OCI-LY7 (cell line): ENCODE data around the gene BAX. TPM values are rescaled to one million over a fixed set of nuclear protein-coding genes. Genes with fewer than 3 reads are reported as not detected.

Experiments
- BruUV-seq: library from RNA; stranded (reverse); fragments of 400-500 nt; replicated peaks from 2 replicates; lab custom pipeline; 2021; lab: Mats Ljungman, UMichigan
- CTCF ChIA-PET: fragments of 300-600 bp; sonication (Branson Sonifier 250); formaldehyde crosslinking; loops from one replicate; lab custom pipeline; 2022; ENCODE audit warnings: antibody characterized with exemption; ENCODE audit not compliant: unreplicated experiment; lab: Charles Lee
- POLR2A ChIA-PET: fragments of 300-600 bp; sonication (Branson Sonifier 250); formaldehyde crosslinking; loops from one replicate; lab custom pipeline; 2022; ENCODE audit warnings: antibody characterized with exemption; lab: Charles Lee
- DNase-seq: peaks from one replicate; pipeline ENCODE4 v3.0.0-alpha.2; 2015; ENCODE audit warnings: low spot score
- H2AFZ ChIP-seq: fragments of 200-600 bp; sonication (generic), shearing (Covaris generic); 2 replicates; pipeline ENCODE4 v1.6.1; 2014; ENCODE audit warnings: mild to moderate bottlenecking, antibody characterized with exemption, low read length, moderate library complexity
- H3K27ac ChIP-seq: fragments of 200-600 bp; sonication (generic); 2 replicates; pipeline ENCODE4 v1.5.1; 2014; ENCODE audit warnings: mixed run types, low read depth, mild to moderate bottlenecking, moderate library complexity, low read length, inconsistent platforms; ENCODE audit not compliant: poor library complexity, severe bottlenecking
- H3K36me3 ChIP-seq: fragments of 200-600 bp; sonication (generic); 2 replicates; pipeline ENCODE4 v1.6.1; 2014; ENCODE audit warnings: mild to moderate bottlenecking, antibody characterized with exemption, low read length, moderate library complexity, mixed read lengths; ENCODE audit not compliant: insufficient read depth
- H3K4me1 ChIP-seq: fragments of 200-600 bp; sonication (generic); 2 replicates; pipeline ENCODE4 v1.5.1; 2014; ENCODE audit warnings: mild to moderate bottlenecking, low read length; ENCODE audit not compliant: insufficient read depth, poor library complexity, severe bottlenecking
- H3K4me2 ChIP-seq: fragments of 200-600 bp; sonication (generic); 2 replicates; pipeline ENCODE4 v1.6.1; 2014; ENCODE audit warnings: mild to moderate bottlenecking, low read length
- H3K4me3 ChIP-seq: fragments of 200-600 bp; sonication (generic); 2 replicates; pipeline ENCODE4 v1.5.1; 2014; ENCODE audit warnings: mild to moderate bottlenecking, low read depth, low read length; ENCODE audit not compliant: poor library complexity, severe bottlenecking
- H3K79me2 ChIP-seq: fragments of 200-600 bp; sonication (generic); 2 replicates; pipeline ENCODE4 v1.6.1; 2016; ENCODE audit warnings: low read depth, mild to moderate bottlenecking, low read length, moderate library complexity, mixed read lengths; ENCODE audit not compliant: insufficient read depth
- H3K9me2 ChIP-seq: fragments of 200-600 bp; sonication (generic); 2 replicates; pipeline ENCODE4 v1.6.1; 2016; ENCODE audit warnings: mild to moderate bottlenecking, low read length, mixed read lengths; ENCODE audit not compliant: insufficient read depth
- H3K9me3 ChIP-seq: fragments of 200-600 bp; sonication (generic); 2 replicates; pipeline ENCODE4 v1.6.1; 2014; ENCODE audit warnings: mild to moderate bottlenecking, mixed run types, low read length, mixed read lengths
- H4K20me1 ChIP-seq: fragments of 200-600 bp; sonication (generic); 2 replicates; pipeline ENCODE4 v1.6.1; 2014; ENCODE audit warnings: mild to moderate bottlenecking, antibody characterized with exemption, low read length, moderate library complexity, mixed read lengths; ENCODE audit not compliant: insufficient read depth
- EZH2phosphoT487 ChIP-seq: fragments of 200-600 bp; sonication (generic); IDR thresholded peaks from 2 replicates; pipeline ENCODE4 v1.6.1; 2018; ENCODE audit warnings: low read depth, borderline replicate concordance, mild to moderate bottlenecking, mixed run types, antibody characterized with exemption, low read length, moderate library complexity, mixed read lengths
- intact Hi-C: fragments of 100-400 bp; cut with micrococcal nuclease; formaldehyde crosslinking; loops from one replicate; pipeline ENCODE4 v1.10.0; 2022; ENCODE audit not compliant: unreplicated experiment
- total RNA-seq, 2 experiments: library from RNA; depleted of rRNA in 1 of 2; stranded (reverse); fragments of >200 nt in 1 of 2; shearing (Covaris generic) in 1 of 2; gene quantifications; 2 replicates each; pipeline ENCODE4 v1.2.3, GENCODE V29; 2014 to 2022
- TF ChIP-seq, protein P1 (sequence below): fragments of 200-600 bp; sonication (generic); conservative IDR thresholded peaks from 2 replicates; pipeline ENCODE4 v1.5.1; 2014; ENCODE audit warnings: mild to moderate bottlenecking, antibody characterized with exemption, low read length, moderate library complexity, mixed read lengths

Gene BAX
- total RNA-seq, 2 experiments from 2014 or later, result 83.9 to 95.2 TPM

DNA sequence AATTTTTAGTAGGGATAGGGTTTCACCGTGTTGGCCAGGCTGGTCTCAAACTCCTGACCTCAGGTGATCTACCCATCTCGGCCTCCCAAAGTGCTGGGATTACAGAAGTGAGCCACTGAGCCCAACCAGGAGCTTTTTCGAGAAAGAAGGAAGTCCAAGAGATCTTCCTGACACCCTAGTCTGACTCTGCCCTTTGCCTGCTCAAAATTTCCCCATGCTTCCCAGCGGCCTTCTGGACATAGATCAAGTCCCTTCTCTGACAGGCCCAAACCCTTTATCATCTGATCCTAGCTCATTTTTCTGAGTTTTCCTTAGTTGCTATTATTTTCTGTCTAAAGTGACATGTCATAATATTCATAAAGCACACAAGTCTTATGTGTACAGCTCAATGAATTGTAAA lies 1.5 kb upstream of the BAX start:
- TF ChIP-seq EZH2phosphoT487, result no peak
- TF ChIP-seq, protein P1, sequence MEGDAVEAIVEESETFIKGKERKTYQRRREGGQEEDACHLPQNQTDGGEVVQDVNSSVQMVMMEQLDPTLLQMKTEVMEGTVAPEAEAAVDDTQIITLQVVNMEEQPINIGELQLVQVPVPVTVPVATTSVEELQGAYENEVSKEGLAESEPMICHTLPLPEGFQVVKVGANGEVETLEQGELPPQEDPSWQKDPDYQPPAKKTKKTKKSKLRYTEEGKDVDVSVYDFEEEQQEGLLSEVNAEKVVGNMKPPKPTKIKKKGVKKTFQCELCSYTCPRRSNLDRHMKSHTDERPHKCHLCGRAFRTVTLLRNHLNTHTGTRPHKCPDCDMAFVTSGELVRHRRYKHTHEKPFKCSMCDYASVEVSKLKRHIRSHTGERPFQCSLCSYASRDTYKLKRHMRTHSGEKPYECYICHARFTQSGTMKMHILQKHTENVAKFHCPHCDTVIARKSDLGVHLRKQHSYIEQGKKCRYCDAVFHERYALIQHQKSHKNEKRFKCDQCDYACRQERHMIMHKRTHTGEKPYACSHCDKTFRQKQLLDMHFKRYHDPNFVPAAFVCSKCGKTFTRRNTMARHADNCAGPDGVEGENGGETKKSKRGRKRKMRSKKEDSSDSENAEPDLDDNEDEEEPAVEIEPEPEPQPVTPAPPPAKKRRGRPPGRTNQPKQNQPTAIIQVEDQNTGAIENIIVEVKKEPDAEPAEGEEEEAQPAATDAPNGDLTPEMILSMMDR, result no peak
- no peak for DNase-seq
- no peaks in the 10 kb centered on the region for H3K9me2 ChIP-seq
- peaks cover 12% of the 10 kb centered on the region; the same call in 1 of the 2 replicates for H3K79me2 ChIP-seq
- peaks cover 13% of the 10 kb centered on the region; the same call in 1 of the 2 replicates for H3K36me3 ChIP-seq
- H3K9me3 ChIP-seq, result no peaks in the 10 kb centered on the region
- CTCF ChIA-PET, result no interaction called here
- POLR2A ChIA-PET, result interaction anchor here (0.6 to 0.9 kb wide), 3 partner anchors 48 to 98 kb away, joined by 3 to 6 read pairs (median 4); no protein-coding TSS in a partner anchor
- H3K27ac ChIP-seq, result no peak overlapping the region
- no peak overlapping the region for H3K4me3 ChIP-seq
- intact Hi-C loops, result no loop called here
- H4K20me1 ChIP-seq, result no peaks in the 10 kb centered on the region
- no peak overlapping the region for H2AFZ ChIP-seq
- peaks cover 18% of the 10 kb centered on the region for H3K4me1 ChIP-seq
- H3K4me2 ChIP-seq, result no peak overlapping the region
- BruUV-seq, result no TSS peak

DNA sequence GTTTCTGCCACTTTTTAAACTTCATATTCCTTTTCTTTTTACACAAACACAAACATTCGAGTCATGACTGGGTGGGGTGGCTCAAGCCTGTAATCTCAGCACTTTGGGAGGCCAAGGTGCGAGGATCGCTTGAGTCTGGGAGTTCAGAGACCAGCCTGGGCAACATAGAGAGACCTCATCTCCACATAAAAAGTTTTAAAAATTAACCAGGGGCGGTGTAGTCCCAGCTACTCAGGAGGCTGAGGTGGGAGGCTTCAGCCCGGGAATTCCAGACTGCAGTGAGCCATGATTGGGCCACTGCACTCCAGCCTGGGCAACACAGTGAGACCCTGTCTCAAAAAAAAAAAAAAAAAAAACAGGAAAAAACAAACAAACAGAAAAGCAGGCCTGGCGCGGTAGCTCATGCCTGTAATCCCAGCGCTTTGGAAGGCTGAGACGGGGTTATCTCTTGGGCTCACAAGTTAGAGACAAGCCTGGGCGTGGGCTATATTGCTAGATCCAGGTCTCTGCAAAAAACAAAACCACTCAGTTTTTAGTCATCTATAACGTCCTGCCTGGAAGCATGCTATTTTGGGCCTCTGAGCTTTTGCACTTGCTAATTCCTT lies 583 bp upstream of the BAX start:
- TF ChIP-seq, protein P1, result no peak
- TF ChIP-seq EZH2phosphoT487, result no peak
- H3K4me3 ChIP-seq, result peak overlapping the region; percentile 87

More for the DNA sequence above, 583 bp upstream of the BAX start:
- Histone ChIP-seq H3K4me1 (peaks cover 18% of the 10 kb centered on the region), H3K4me2 (peak overlapping the region; percentile 68), H3K36me3 (peaks cover 16% of the 10 kb centered on the region; the same call in 1 of the 2 replicates), H3K9me2 (no peaks in the 10 kb centered on the region), H3K79me2 (peaks cover 12% of the 10 kb centered on the region; the same call in 1 of the 2 replicates), H4K20me1 (no peaks in the 10 kb centered on the region), H3K27ac (peak overlapping the region; percentile 23), H2AFZ (peak overlapping the region; percentile 83), H3K9me3 (no peaks in the 10 kb centered on the region)
- no TSS peak for BruUV-seq
- no peak for DNase-seq
- ChIA-PET POLR2A (interaction anchor here (0.6 to 1.5 kb wide), 8 partner anchors 10 to 291 kb away, joined by 3 to 9 read pairs (median 4); partner anchors contain the start of genes GYS1 and RUVBL2), CTCF (interaction anchor here (0.6 to 0.7 kb wide), 2 partner anchors 12 to 117 kb away, joined by 3 read pairs; no protein-coding TSS in a partner anchor)
- intact Hi-C loops, result no loop called here
